GM21367 (cell line): Measurements from ENCODE around the gene ADORA2B.
"Not testable (repeated sequence)": the region's sequence is repeated elsewhere in the genome, so short reads cannot be mapped to it uniquely, and the experiment has no call there.

ENCODE experiments used
- ATAC-seq: cut with Tn5 transposase; IDR thresholded peaks from one replicate; pipeline ENCODE4 v1.9.1; 2021; ENCODE audit not compliant: unreplicated experiment

ADORA2B gene

GRCh38 chr17:15944759-15945526 is at the start of gene ADORA2B:
ADORA2B (plus strand) TSS chr17:15945130; CDS start chr17:15945249, 119 bp downstream.
- ATAC-seq, result no peak

DNA sequence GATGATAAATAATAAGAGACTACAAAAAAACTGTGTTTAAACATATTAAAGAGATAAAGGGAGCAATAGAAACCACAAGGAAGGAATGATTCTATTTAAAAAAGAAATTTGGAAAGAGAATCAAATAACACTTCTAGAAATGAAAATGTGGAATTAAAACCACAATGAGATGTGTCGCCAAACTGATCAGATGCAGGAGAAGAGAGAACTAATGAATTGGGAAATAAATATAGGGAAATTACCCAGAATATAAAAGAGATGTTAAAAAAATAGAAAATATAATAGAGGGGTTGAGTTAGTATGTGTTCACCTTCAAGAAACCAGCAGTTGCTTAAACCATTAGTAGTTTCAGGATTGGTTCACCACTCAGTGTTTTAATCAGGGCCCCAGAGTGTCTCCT is 48.7 kb upstream of the ADORA2B start:
- ATAC-seq, result no peak

- no peak for ATAC-seq
Measured at GRCh38 chr17:15896834-15897233, 48.1 kb upstream of the ADORA2B start.

- ATAC-seq, result not testable (repeated sequence)
Measured at GRCh38 chr17:15899596-15899995, 45.3 kb upstream of the ADORA2B start.

DNA sequence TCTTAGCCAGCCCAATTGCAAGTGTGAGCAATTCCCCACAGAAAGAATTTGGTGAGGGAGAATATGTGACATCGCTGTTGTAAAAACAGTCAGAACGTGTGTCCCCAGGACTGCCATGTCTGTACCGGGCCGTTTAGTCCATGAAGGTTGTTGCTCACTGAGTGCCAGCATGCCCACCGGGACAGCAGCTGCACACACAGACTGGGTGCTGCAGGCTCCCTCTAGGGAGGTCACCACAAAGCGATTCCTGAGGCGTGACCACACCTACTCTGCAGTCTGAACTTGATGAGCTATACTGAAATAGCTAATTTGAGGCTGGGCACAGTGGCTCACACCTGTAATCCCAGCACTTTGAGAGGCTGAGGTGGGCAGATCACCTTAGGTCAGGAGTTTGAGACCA is 44.1 kb upstream of the ADORA2B start:
- no peak for ATAC-seq

GRCh38 chr17:15905236-15905635 is 39.7 kb upstream of the ADORA2B start:
- ATAC-seq, result not testable (repeated sequence)

DNA sequence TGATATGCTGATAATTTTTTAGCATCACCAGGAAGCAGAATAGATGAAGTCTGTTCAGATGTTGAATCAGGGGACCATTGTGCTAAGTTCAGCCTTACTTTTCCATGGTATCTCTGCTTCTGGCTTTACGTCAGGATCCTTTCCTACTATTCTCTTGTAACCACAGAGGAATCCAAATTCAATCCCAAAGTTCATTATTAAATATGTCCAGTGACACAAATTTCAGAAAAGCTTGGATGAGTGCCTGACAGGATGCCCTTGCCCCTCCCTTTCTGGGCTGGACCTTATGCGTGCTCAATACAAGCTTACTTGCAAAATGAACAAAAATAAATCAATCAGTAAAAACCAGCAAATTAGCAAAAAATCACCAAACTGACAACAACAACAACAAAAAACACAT is 37.6 kb upstream of the ADORA2B start:
- no peak for ATAC-seq

DNA sequence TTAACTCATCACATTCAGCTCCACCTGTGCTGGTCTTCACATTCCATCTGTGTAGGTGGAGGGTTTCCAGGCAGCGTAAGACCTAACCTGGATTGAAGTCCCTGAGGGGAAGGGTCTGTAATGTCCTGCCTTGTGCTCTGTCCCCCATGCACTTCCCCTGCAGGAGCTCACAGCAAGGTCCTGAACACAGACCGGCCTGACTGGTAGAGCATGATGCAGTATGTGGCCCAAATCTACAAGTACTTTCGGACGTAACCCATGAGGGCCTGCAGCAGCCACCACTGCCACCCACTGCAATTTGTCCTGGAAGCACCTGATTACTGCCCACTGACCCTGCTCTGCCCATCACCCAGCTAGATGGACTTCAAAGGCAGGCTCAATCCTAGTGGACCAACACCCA is 36.6 kb upstream of the ADORA2B start:
- ATAC-seq, result no peak

DNA sequence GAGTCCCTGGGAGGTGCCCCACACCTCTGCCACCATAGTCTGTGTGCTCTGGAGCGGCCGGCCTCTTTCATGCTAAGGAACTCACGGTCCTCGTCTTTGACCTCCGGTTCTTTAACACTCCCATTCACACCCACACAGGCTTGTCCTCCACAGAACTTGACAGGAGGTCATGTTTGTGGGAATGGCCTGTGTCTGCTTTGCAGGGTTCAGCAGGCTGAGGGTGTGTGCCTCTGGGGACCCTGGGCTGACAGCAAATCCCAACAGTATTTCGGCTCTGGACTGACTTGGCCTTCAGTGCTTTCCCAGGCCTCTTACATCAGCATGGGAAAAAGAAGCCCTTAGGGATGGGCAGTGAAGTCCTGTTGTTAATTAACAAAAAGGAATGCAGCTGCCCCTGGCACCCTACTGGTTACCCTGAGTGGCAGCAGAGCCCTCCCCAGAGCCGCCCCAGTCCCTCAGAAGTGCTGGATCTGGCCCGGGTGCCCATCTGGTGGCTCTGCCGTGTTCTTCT is 35.4 kb upstream of the ADORA2B start:
- ATAC-seq, result no peak

DNA sequence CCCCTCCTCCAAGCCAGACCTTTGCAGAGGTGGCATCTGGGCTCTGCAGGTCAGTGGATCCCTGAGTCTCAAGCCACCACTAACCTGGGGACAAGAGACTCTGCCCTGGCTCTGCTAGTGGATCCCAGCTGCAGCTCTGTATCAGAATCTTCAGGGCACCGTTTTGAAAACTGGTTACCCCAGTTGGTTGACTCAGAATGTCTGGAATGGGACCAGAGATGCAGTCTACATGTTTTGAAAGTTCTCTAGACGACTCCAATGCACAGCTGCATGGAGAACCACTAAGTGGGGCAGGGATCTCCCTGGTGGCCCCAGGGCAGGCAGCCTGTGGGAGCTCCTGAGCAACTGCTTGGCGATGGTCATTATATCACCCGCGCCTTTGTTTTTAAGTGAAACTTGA is 34.1 kb upstream of the ADORA2B start:
- no peak for ATAC-seq

DNA sequence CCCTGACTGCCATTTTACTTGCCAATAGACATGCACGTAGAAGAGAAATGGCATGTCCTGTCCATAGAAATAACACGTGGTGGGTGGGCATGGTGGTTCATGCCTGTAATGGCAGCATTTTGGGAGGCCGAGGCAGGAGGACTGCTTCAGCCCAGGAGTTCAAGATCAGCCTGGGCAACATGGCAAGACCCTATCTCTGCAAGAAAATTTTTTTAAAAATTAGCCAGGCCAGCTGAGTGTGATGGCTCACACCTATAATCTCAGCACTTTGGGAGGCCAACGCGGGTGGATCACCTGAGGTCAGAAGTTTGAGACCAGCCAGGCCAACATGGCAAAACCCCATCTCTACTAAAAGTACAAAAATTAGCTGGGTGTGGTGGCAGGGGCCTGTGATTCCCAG is 33.2 kb upstream of the ADORA2B start:
- not testable (repeated sequence) for ATAC-seq

GRCh38 chr17:15912416-15912955 is 32.4 kb upstream of the ADORA2B start:
- no peak for ATAC-seq

DNA sequence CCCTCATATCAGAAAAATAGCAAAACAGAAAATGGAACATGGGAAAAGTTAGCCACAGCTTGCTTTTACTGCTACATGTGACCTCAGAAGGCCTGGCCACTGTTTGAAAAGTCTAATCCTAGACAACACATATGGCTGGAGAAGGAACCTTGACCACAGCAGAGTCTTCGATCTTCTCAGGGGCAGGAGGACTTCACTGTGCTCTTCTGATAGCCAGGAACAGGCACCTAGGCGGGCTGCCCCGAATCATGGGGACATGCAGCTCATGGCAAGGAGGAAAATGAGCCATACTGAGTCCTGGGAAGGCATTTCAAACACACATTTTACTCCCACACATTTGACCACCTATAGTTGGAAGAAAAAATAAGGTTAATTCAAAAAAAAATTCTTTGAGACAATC is 31.1 kb upstream of the ADORA2B start:
- no peak for ATAC-seq

DNA sequence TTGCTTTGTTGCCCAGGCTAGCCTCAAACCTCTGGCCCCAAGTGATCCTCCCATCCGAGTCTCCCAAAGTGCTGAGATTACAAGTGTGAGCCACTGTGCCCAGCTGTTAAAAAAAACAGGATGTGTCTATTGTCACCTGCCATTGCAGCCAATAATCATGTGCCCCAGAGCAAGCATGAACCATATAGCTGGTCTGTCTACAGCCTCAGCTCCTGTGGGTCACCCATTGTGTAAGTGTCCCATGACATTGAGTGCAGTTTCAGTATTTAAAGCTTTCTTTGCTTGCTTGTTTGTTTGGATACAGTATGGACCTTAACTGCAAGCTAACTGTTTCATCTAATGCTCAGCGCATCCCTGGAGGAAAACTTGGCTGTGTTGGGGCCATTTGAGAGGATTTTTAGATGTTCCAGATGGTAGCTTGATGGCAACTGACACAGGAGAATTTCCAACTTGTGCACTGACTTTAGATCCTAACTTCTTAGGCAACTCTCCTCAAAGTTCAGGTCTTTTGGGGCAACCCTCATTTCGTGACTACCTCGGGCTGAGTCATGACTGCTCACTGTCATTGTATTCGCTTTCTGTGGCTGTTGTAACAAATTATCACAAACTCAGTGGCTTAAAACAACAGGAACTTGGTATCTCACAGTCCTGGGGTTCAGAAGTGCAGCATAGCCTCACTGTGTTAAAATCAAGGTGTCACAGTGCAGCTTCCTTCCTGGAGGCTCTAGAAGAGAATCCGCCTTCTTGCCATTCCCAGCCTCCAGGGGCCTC is 30.3 kb upstream of the ADORA2B start:
- no peak for ATAC-seq

GRCh38 chr17:15915961-15916360 is 29.0 kb upstream of the ADORA2B start:
- ATAC-seq, result no peak

DNA sequence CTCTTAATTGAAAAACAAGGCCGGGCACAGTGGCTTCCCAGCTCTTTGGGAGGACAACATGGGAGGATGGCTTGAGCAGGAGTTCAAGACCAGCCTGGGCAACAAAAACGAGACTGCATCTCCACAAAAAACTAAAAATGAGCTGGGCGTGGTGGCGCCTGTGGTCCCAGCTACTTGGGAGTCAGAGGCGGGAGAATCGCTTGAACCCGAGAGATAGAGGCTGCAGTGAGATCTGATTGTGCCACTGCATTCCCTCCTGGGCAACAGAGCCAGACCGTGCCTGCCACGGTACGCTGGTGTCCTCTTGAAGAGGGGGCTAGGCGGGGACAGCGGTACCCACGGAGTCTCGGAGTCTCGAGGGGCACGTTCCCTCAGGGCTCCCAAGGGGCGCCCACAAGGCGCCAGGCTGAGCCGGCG is 27.9 kb upstream of the ADORA2B start:
- no peak for ATAC-seq

- ATAC-seq, result no peak
Measured at GRCh38 chr17:15917438-15918027, 27.4 kb upstream of the ADORA2B start.

DNA sequence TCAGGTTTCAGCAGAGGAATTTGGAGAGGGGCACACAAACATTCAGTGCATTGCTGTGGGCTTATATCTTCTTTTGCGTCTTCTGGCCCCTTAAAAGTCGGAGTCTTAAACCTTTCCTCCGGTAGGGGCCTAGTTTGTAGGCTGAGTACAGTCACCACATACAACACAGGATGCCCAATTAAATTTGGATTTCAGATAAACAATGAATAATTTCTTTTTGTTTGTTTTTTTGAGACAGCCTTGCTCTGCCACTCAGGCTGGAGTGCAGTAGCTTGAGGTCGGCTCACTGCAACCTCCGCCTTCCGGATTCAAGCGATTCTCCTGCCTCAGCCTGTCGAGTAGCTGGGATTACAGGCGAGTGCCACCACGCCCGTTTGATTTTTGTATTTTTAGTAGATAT is 26.7 kb upstream of the ADORA2B start:
- no peak for ATAC-seq

GRCh38 chr17:15918661-15919259 is 26.2 kb upstream of the ADORA2B start:
- ATAC-seq, result no peak

- ATAC-seq, result no peak
Measured at GRCh38 chr17:15919466-15919865, 25.5 kb upstream of the ADORA2B start.

DNA sequence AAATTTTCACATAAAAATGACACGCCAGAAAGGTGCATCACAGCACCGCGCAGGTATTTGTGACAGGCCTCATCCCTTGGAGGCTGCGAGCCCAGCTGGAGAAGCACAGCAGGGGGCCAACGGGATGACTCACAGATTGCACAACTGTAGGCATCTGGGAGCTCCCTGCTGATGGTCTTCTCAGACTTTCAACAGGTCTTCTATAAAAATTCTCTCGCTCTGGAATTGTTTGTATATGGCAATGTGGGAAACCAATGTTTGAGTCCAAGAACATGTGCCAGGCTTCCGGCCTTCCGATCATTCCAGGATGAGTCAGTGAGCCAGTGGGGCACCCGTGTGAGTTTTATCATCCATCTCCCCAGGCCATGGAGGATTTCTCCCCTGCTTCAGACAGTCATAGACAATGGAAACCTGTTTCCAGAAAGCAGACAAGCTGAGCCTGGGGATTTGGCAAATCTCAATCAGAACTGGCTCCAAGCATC is 24.1 kb upstream of the ADORA2B start:
- ATAC-seq, result no peak
